COLO668 (cell line): ENCODE results near the gene LPIN1.

Experiments used
- DNase-seq: peaks from one replicate; lab custom pipeline; 2025; ENCODE audit not compliant: unreplicated experiment; lab: John Stamatoyannopoulos, UW

Gene LPIN1

GRCh38 chr2:11761259-11761658 is 14.8 kb downstream of the LPIN1 start:
- no peak for DNase-seq

GRCh38 chr2:11762031-11762430 is 15.6 kb downstream of the LPIN1 start:
- no peak for DNase-seq

DNA sequence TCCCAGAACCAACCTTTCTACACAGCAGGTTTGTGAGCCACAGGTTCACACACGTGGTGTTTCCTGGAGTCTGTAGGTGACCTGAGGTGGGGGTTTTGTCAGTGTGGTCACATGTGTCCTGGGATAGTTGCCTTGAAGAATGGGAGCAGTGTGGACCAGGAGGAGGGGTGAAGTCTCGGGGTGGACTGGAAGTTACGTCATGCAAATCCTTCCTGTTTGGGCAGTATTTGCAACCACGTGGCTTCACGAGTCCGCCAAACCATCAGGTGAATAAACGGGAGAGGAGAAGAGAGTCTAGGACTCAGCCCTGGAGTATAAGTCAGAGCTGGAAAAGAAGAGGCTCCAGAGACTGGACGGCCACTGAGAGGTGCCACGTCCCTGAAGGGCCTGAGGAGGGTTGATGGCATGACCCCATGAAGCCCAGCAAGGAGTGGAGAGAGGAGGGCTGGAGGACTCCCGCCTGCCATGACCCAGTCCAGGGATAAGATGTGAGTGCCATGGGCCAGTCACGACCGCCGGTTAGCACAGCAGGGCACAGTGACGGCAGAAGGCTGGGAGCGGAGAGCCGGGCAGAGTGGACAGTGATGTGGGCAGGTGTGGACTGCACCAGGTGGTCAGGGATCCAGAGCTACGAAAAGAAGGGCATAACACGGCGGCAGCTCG is 16.5 kb downstream of the LPIN1 start:
- no peak for DNase-seq

DNA sequence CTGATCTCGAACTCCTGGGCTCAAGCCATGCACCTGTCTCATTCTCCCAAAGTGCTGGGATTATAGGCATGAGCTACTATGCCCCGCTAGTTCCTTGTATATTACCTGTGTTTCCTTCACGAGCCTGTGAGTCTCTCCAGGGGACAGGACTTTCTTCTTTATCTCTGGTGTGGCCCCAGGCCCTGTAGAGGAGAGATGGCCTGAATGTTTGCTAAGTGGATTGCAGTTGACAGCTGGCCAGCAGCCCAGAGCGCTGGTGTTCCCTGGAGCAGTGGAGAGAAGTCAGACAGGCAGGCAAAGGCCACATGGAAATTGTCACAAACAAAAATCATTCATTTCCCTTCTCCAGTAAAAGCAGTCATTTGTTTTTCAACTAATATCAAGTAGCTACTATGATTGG is 17.9 kb downstream of the LPIN1 start:
- DNase-seq: peak; percentile 40

DNA sequence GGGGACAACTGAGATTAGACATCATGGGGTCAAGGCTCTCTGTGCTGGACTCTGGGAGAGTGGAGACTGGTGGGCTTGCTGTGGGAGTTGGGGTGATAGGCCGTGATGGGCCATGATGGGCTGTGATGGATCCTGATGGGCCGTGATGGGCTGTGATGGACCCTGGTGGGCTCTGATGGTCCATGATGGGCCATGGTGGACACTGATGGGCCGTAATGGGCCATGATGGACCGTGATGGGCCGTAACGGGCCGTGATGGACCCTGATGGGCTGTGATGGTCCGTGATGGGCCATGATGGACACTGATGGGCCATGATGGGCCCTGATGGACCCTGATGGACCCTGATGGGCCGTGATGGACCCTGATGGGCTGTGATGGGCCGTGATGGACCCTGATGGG is 18.5 kb downstream of the LPIN1 start:
- DNase-seq: no peak

GRCh38 chr2:11765501-11765900 is 19.1 kb downstream of the LPIN1 start:
- no peak for DNase-seq

DNA sequence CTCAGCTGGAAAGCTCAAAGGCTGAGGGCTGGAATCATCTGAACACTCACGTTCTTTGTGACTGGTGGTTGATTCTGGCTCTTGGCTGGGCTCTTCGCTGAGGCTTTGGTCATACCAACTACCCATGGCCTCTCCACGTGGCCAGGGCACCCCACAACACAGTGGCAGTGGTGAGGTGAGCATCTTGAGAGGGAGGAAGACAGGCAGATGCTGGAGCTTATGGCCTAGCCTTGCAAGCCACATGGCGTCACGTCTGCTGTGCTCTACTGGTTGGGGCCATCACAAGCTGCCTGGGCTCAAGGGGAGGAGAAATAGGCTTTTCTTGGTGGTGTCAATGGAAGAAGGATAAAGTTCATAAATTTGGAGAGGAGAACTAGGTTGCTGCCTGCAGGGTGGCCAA is 19.6 kb downstream of the LPIN1 start:
- no peak for DNase-seq

DNA sequence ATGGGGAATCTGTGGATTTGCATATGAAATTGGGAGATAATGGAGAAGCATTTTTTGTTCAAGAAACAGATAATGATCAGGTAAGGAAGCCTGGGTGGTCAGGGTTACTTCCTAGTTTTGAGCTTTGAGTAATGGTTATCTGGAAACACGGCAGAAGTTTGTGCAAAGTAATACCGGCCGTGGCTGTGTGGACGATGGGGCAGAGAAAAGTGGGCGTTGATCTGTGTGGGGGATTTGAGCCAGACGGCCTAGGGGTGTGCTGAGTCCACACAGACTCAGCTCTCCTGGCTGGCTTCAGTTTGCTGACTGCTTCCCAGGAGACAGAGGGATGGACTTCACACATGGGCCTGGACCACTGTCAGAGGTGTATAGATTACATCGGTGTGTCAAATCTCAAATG is 21.3 kb downstream of the LPIN1 start:
- no peak for DNase-seq

- no peak for DNase-seq
These were observed 22.5 kb downstream of the LPIN1 start for GRCh38 chr2:11768946-11769345.

DNA sequence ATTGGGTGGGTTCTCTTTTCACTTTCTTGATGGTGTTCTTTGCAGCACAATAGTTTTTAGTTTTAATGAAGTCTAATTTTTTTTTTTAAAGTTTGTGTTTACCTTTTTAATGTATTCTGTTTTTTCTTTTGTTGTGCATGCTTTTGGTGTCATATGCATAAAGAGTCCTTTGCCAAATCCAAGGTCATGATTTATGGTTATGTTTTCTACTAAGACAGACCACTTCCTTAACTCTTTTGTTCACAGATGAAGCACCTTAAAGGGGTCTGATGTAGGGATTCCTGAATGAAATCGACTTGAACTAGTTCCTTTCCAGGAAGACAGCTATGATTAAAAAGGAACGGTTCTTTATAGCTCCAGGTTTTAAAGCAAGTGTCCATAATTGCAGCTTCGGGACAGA is 23.1 kb downstream of the LPIN1 start:
- DNase-seq: no peak

DNA sequence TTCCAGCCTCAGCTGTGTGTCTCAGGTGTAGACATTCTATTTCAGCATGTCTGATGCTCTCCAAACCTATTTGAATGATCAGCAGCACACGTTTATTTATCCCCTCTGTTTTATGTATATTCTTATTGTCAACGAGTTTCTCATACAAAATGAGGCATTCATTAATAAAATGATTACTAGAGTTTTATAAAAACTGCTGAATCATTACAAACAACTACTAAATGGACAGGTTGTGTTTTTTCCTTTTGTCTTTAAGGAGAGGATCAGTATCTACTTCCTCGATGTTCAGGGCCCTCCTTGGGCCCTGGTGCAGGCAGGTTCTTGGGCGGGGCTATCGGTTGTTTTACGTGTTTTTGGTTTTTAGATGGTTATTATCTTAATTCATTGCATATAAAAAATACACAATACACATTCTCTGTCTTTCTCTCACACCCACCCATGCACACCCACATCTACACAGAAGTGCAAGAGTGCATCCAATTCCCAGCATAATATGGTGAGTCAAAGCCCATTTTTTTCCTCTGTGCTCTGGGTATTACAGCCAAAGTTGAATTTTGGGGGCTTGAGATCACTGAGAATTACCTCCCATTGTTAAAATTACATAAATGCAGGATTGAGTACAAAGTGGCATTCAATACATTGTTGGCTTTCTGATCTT is 24.2 kb downstream of the LPIN1 start:
- no peak for DNase-seq

- no peak for DNase-seq
These were observed 25.7 kb downstream of the LPIN1 start for GRCh38 chr2:11771971-11772615.

GRCh38 chr2:11773111-11773510 is 26.7 kb downstream of the LPIN1 start:
- no peak for DNase-seq

DNA sequence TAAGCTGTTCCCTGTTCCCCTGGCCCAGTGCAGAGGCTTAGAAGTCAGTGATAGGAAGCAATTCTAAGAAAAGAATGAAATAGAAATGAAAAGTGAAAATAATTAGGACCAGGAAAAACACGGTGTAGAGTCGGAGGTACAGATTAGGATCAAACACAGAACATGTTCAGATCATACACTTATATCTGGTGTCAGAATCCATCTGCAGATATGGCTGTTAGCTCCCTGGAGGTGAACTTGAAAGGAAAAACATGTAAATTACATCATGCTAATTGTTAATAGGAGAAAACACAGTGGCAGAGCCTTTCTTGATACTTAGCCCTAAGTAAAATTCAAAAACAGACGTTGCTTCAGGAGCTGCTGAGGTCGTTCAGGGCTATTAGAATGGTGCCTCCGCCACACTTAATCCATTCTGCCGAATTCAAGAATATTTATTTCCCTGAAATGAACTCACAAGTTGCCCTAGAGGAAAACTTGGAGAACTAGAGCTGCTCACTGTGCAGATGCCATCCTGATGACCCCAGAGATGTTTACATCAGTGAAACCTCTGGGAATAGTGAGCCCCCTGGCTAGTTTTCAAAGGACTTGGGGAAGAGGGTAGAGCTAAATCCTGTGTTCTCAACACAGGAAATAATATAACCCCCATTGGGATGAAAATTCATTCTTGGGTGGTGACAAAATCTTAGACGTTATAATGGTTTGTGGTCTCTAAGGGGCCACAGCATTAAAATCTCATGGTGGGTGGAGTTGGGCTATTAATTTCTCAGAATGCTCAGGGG is 27.5 kb downstream of the LPIN1 start:
- DNase-seq: no peak

DNA sequence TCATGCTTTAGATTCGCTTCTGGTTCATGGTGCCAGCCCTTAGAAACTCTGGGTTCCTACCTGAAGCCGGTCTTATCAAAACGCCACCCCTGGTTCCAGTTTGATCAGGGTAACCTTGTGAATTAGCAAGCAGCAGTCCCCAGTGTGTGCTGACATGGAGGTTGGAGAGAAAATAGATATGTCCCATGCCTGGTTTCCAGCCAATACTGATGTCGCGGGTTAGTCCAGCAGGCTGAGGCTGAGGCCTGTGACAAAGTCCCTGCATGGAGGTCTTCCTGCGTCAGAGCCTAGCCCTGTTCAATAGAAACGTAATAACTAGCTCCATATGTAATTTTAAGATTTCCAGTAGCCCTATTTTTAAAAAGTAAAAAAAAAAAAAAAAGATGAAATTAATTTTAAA is 28.2 kb downstream of the LPIN1 start:
- no peak for DNase-seq

DNA sequence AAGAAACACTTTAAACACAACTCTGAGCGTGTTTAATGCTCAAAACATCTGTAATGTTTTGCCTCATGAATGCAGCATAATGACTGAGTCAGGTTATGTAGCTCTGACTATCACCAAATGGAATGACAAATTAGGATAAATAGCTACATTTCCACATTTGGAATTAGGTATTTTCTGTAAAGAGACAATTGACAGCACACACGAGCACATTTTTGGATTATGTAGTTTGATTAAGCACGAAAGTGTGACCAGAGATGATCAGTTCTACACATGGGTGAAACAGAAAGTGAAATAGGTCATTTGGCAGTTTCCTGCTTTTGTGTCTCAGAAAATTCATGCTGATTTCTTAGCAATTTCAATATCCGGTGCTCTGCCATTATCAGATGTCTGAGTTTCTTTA is 29.0 kb downstream of the LPIN1 start:
- no peak for DNase-seq

DNA sequence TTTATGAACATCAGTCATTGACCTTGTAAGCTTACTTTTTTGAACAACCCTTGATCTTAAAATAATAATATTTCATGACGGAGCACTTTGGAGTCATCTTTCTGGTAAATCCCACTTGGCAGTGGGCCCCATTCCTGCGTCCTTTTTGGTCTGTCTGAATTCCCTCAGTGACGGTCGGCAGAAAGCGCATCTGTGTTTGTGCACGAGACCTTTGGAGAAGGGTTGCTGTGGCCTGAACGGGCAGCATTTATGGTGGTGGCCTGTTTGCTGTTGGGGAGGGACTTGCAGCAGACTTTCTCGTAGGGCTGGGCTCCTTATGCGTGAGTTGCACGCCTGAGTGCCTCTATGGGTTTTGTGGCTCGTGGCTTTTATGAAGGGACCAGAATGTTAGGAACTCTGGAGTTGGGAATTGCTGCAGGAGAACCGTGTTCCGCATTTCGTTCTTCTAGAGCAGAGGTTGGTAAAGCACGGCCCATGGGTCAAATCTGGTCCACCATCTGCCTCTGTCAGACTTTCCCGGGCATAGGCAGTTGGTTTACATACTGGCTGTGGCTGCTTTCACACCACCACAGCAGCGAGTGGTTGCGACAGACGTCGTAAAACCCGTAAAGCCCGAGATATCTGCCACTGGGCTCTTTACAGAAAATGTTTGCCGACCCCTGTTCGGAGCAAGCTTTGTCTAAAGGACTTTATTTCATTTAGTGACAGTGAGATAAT is 30.8 kb downstream of the LPIN1 start:
- DNase-seq: no peak

GRCh38 chr2:11777886-11778415 is 31.5 kb downstream of the LPIN1 start:
- no peak for DNase-seq

DNA sequence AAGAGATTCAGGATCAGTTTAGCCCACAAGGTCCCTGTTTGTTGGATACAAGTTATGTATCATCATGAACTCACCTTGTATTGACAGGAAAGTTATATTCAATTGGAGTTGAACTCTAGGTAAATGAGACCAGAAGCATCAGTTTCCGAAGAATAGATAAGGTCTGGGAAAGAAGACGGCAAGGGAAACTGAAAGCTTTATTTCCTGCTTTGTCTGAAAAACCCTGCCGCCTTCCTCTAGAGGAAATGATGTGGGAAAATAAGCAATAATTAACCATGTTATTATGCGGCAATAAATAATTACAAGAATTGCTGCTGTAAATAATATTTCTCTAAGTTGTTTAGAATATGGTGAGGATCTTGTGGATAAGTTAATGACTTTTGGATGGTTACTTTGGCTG is 32.0 kb downstream of the LPIN1 start:
- DNase-seq: no peak

- peak; percentile 82 for DNase-seq
These were observed 32.7 kb downstream of the LPIN1 start for GRCh38 chr2:11778923-11779757.
